ENCODE data around the gene FUT8.

Gene FUT8

GRCh38 chr14:65373016-65373670 is 39.4 kb upstream of the FUT8 start:
- H3K4me3 ChIP-seq (ENCODE audit: low read depth, low read length): no peak overlapping the region
- H3K36me3 ChIP-seq: no peaks in the 10 kb centered on the region
- H3K9me3 ChIP-seq (ENCODE audit: severe bottlenecking): no peaks in the 10 kb centered on the region
- H3K27ac ChIP-seq: no peak overlapping the region
- H3K27me3 ChIP-seq (ENCODE audit: insufficient read depth, low read depth, severe bottlenecking): no peaks in the 10 kb centered on the region
- no peak for TF ChIP-seq CTCF (IDR thresholded peaks at IDR 0.05; ENCODE audit: low read depth, low read length)
- DNase-seq: no peak

GRCh38 chr14:65373671-65374039 is 38.9 kb upstream of the FUT8 start:
- TF ChIP-seq CTCF (IDR thresholded peaks at IDR 0.05; ENCODE audit: low read depth, low read length): no peak
- Histone ChIP-seq H3K9me3 (ENCODE audit: severe bottlenecking) (no peaks in the 10 kb centered on the region), H3K27ac (no peak overlapping the region), H3K36me3 (no peaks in the 10 kb centered on the region), H3K4me3 (ENCODE audit: low read depth, low read length) (no peak overlapping the region), H3K27me3 (ENCODE audit: insufficient read depth, low read depth, severe bottlenecking) (no peaks in the 10 kb centered on the region)
- DNase-seq: no peak

GRCh38 chr14:65377576-65377975 is 35.0 kb upstream of the FUT8 start:
- H3K27ac ChIP-seq: no peak overlapping the region
- DNase-seq: no peak
- no peak for TF ChIP-seq CTCF (IDR thresholded peaks at IDR 0.05; ENCODE audit: low read depth, low read length)

GRCh38 chr14:65382586-65382985 is 29.9 kb upstream of the FUT8 start:
- Histone ChIP-seq H3K36me3 (no peaks in the 10 kb centered on the region), H3K27me3 (ENCODE audit: insufficient read depth, low read depth, severe bottlenecking) (no peaks in the 10 kb centered on the region), H3K9me3 (ENCODE audit: severe bottlenecking) (no peaks in the 10 kb centered on the region), H3K27ac (no peak overlapping the region), H3K4me3 (ENCODE audit: low read depth, low read length) (no peak overlapping the region)
- TF ChIP-seq CTCF (IDR thresholded peaks at IDR 0.05; ENCODE audit: low read depth, low read length): no peak
- no peak for DNase-seq

More at GRCh38 chr14:65377576-65377975, 35.0 kb upstream of the FUT8 start:
- no peak overlapping the region for H3K4me3 ChIP-seq (ENCODE audit: low read depth, low read length)
- no peaks in the 10 kb centered on the region for H3K27me3 ChIP-seq (ENCODE audit: insufficient read depth, low read depth, severe bottlenecking)
- H3K36me3 ChIP-seq: no peaks in the 10 kb centered on the region
- H3K9me3 ChIP-seq (ENCODE audit: severe bottlenecking): no peaks in the 10 kb centered on the region

- no peak overlapping the region for H3K4me3 ChIP-seq (ENCODE audit: low read depth, low read length)
- no peaks in the 10 kb centered on the region for H3K9me3 ChIP-seq (ENCODE audit: severe bottlenecking)
- H3K27me3 ChIP-seq (ENCODE audit: insufficient read depth, low read depth, severe bottlenecking): no peaks in the 10 kb centered on the region
- H3K36me3 ChIP-seq: no peaks in the 10 kb centered on the region
- no peak for DNase-seq
- TF ChIP-seq CTCF (IDR thresholded peaks at IDR 0.05; ENCODE audit: low read depth, low read length): no peak
- H3K27ac ChIP-seq: no peak overlapping the region
Observed at GRCh38 chr14:65387171-65387570, 25.4 kb upstream of the FUT8 start.

- Histone ChIP-seq H3K4me3 (ENCODE audit: low read depth, low read length) (no peak overlapping the region), H3K27ac (no peak overlapping the region), H3K9me3 (ENCODE audit: severe bottlenecking) (no peaks in the 10 kb centered on the region), H3K36me3 (no peaks in the 10 kb centered on the region), H3K27me3 (ENCODE audit: insufficient read depth, low read depth, severe bottlenecking) (no peaks in the 10 kb centered on the region)
- no peak for DNase-seq
- TF ChIP-seq CTCF (IDR thresholded peaks at IDR 0.05; ENCODE audit: low read depth, low read length): no peak
Observed at GRCh38 chr14:65387628-65388027, 24.9 kb upstream of the FUT8 start.
